Left renal pelvis (tissue), 4 donors: ENCODE results near the gene SLC30A1. TPM values are rescaled to one million over a fixed set of nuclear protein-coding genes. Genes with fewer than 3 reads are reported as not detected.
"Not testable (repeated sequence)": the region's sequence is repeated elsewhere in the genome, so short reads cannot be mapped to it uniquely, and the experiment has no call there.

Experiments
- DNase-seq, 4 donors: peaks; one replicate each; pipeline ENCODE4 v3.0.0-alpha.2; 2013; ENCODE audit warnings: low read depth in 4 of 4, low spot score in 3 of 4
- polyA plus RNA-seq, 4 donors: library from polyadenylated mRNA; unstranded; fragments of 120-200 nt; gene quantifications; one replicate each; pipeline ENCODE4 v1.2.1, GENCODE V29; 2013; ENCODE audit not compliant: insufficient read length in 4 of 4

Gene SLC30A1, protein sequence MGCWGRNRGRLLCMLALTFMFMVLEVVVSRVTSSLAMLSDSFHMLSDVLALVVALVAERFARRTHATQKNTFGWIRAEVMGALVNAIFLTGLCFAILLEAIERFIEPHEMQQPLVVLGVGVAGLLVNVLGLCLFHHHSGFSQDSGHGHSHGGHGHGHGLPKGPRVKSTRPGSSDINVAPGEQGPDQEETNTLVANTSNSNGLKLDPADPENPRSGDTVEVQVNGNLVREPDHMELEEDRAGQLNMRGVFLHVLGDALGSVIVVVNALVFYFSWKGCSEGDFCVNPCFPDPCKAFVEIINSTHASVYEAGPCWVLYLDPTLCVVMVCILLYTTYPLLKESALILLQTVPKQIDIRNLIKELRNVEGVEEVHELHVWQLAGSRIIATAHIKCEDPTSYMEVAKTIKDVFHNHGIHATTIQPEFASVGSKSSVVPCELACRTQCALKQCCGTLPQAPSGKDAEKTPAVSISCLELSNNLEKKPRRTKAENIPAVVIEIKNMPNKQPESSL
- 10 to 100 TPM; 19.2 to 38.7 (median 32.2) TPM for polyA plus RNA-seq

DNA sequence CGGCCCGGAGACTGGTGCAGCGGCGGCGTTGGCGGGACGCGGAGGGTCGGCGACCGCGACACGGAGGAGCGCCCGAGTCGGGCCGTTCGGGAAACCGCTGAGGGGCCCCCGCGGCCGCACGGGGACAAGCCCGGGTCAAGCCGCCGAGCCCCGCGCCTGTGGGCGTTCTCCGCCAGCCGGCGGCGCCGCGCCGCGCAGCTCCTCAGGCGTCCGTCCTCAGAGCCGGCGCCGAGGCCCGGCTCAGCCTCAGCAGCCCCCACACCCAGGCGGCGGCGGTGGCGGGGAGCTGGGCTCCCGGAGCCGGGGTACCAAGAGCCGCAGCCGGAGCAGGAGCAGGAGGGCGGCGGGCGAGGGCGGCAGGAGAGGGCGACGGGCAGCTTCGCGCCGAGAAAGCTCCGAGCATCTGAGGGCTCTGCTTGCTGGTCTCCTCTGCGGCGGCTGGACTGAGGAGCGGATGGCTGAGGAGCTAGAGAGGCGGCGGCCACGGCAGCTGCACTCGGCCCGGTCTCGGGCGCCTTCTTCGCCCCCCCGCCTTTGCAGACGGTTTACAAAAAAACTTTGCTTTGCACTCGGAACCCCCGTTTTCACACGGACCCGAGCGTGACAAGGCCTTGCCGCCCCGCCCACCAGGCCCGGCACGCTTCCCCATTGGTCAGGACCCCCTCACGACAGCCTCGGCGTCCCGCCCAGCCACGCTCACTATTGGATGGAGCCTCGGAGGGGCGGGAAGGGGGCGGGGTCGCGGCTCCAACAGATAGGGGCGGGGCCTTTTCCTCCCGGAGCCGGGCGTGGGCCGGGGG, at the start of gene SLC30A1:
Gene SLC30A1, minus strand, starts transcription at position 522 of the 800 bp plus-strand sequence. CDS start 549 bp downstream, outside the sequence.
- peak; percentile 93 to 95 (median 94) for DNase-seq

GRCh38 chr1:211628417-211628816, 49.5 kb upstream of the SLC30A1 start:
- no peak for DNase-seq

DNA sequence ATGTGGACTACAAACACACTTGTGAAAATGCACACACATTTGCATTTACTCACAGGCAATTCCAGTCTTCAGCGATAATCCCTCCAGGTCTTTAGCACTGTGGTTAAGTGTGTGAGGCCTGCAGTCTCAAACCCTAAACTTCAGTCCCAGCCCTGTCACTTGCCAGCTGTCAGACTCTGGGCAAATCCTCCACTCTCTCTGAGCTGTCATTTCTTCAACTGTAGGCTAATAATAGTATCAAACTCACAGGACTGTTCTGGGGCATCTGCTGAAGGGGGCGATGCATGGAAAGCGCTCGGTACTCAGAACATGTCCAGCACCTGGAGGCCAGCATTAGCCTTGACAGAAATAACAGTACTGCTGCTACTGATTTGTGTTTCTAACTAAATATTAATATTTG, 48.3 kb upstream of the SLC30A1 start:
- no peak for DNase-seq

GRCh38 chr1:211625866-211626265, 46.9 kb upstream of the SLC30A1 start:
- not testable (repeated sequence) for DNase-seq

- DNase-seq: no peak
These were observed 46.1 kb upstream of the SLC30A1 start for GRCh38 chr1:211625040-211625439.

DNA sequence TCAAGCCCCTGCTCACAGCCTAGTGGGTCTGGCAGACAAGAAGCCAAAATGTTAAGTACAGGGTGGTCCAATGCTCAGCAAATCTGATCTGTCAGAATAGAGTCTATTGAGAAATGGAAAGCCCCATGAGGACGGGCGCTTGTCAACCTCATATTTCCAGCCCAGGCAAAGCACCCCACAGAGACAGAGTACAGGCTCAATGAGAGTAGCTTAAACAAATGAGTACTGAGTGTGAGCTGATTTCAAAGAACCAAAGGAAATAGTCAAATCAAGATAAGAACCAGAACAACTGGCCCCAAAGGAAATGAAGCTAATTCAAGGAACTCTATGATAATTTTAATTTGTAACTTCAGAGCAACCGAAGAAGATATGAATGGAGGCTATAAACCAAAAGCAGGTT, 44.6 kb upstream of the SLC30A1 start:
- no peak for DNase-seq

GRCh38 chr1:211621447-211622198, 42.7 kb upstream of the SLC30A1 start:
- DNase-seq: no peak

DNA sequence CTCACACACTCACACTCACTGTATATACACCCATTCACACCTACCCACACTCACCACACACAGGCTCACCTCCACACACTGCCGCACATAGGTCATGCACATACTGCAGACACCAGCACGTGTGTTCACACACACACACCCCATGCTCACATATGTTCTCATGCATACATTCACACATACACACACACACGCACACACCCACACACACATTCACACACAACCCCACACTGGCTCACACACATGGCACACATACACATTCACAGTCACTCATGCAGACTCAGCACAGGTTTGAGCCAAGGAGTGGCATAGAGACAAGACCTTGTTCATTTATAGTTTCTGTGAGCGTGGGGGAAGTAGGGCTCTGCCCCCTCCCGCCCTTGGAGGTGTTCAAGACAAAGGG, 41.1 kb upstream of the SLC30A1 start:
- no peak for DNase-seq

GRCh38 chr1:211619033-211619996, 40.4 kb upstream of the SLC30A1 start:
- DNase-seq: no peak

DNA sequence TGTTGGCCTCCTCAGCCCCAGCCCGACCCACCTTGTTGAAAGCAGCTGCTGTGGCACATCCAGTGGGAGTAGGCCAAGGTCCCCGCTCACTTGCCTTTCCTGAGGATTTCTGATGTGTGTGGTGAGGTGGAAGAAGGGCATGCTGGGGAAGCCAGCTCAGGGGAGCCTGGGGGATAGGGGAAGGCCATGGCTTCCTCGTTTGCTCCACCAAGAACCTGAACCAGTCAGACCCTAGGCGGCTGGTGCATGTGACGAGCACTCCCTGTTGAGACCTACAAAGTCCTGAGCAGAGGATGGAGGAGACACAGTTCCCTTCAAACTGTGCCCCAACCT, 38.0 kb upstream of the SLC30A1 start:
- no peak for DNase-seq

DNA sequence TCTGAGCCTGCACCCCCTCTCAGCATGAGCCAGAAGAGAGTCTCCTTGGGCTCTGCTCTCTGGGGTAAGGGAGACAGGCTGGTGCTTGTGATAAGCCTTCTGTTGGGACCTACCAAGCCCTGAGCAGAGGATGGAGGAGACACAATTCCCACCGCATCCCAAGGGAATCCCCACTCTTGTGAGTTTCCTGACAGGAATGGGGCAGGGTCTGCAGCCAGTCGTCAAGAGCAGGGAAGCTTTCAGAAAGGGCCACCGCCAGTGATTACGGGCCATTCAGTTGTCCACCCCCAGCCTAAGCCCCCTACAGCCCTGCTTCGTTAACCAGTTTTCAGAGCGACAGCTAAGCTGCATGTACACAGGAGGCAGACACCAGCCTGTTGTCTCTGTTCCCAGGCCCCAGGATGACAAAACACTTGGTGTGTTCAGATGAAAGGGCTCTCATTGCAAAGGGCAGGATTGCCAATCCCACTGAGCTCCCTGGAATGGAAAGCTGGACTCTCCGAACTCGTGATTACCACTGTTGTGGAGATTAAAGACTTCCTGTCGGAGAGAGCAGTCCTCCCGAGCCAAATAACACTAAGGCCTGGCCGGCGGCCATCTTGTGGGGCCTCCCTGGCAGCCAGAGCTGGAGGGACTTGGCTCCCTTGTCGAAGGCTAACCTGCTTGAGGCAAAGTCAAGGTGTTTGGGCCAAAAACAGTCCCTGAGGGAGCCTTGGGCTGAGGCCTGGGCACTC, 37.4 kb upstream of the SLC30A1 start:
- no peak for DNase-seq

DNA sequence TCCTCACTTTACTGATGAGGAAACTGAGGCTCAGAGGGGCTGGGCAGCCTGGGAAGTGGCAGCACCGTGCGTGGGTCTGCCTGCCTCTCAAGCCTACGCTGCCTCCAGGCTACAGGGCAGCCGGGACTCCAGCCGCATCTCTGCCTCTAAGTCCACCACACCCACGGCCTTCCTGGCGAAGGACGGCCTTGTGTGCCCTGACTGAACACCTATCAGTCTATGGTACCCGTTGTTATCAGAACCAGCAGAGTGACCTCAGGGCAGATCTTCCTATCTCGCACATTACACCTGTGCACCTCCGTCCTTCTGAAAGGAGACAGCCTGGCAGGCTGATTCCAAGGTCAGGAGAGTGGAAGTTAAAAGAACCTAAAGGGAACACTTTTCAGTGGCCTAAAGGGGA, 35.7 kb upstream of the SLC30A1 start:
- DNase-seq: no peak

DNA sequence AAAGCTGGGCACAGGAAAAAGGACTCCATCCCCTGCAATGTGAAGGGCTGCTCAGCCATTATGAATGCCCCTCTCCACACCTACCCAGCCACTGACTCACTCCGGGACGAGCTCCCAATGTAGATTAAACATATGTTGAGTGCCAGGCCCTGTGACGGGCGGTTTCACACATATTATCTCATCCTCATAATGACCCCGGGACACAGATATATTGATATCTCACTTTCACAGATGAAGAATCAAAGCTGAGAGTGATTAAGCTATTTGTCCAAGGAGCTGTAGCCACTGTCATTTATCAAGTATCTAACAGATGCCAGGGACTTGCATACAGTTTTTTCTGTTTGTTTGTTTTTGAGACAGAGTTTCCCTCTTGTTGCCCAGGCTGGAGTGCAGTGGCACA, 35.0 kb upstream of the SLC30A1 start:
- no peak for DNase-seq

DNA sequence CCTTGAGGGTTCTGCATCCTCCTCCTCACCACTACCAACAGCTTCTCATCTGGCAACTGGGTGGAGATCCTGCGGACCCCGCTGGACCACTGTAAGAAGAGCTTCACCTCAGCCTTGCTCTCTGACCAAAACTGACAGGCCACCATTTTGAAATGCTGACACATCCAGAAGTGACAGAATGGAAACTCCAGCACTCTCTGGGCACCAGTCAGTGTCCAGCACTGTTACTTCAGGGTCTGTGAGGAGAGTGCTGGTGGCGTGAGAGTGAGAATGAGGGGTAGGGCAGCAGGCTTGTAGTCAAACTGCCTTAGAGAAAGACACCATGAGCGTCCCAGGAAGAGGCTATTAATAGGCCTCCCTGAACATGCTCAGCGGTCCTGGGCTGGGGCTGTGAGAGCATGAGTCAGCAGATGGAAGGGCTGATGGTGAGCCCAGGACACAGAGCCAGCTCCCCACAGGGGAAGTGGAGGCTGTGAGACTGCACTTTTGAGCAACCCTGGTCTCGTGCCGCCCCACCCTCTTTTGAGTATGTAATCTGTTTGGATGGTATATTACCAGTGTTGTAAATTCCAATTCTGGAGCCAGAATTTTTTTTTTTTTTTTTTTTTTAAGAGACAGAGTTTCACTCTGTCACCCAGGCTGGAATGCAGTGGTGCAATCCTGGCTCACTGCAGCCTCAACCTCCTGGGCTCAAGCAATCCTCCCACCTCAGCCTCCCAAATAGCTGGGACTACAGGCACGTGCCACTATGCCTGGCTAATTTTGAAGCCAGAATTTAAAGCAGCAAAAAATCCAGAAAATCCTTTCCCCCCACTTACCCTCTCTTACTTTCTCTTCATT, 34.4 kb upstream of the SLC30A1 start:
- DNase-seq: no peak

GRCh38 chr1:211612786-211613107, 33.8 kb upstream of the SLC30A1 start:
- DNase-seq: no peak

DNA sequence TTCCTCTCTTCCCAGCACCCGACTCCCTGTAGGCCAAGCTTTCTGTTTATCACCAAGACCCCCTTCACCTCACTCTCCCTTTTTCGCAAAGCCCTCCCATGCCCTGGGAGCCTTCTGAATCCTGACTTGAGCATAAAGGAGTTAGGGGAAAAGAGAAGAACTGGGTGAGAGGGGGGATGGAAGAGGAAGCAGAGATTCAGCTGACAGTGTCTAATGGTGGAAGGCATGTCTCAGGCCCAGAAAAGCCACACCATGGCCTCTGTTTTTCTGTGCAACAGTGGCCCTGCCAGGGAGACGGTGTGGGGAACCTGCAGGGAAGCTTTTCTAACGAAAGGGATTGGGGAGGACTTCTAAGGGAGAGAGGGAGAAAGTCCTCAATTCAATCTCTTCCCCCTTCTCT, 32.9 kb upstream of the SLC30A1 start:
- DNase-seq: no peak

DNA sequence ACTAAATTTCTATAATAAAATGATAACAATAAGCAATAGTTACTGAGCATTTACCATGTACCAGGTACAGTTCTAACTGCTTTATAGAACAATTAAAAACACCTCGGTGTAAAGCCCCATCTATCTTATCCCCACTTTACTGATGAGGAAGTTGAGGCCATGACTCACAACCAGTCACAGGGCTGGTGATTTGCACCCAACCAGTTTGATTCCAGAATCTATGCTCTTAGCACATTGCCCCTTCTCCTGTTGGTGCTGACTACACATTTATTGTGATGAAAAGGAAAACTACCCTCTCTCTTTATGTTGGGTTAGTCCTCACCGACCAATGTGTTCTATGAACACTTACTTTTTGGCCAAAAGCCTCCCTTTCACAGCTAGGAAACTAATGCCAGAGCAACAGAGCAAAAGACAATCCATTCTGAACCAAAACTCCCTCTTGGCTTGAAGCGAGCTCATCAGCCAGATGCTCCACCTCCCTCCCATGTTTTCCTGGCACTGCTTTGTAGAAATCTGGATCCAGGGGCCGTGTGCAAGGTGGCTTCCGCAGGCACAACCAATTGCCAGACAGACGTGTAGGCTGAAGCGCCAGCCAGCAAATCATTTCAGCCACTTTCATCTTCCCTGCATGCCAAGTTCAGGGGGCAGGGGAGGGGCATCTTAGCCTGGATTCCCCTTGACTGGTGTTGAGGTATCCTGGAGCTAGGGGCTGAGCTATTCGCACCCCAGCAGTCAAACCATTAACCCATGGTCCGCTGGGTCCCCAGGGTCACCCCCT, 32.0 kb upstream of the SLC30A1 start:
- DNase-seq: no peak
